ENCODE results near the gene KCNJ10.
A peak's percentile ranks its signal among the peaks of the same experiment; 100 is the strongest.

Gene KCNJ10

GRCh38 chr1:160070243-160071163 lies 543 bp upstream of the KCNJ10 start:
- TF ChIP-seq CTCF (conservative IDR thresholded peaks at IDR 0.05; ENCODE audit: control insufficient read depth, insufficient read depth, low read depth, low read length): no peak
- peak overlapping the region; percentile 53 for H3K4me3 ChIP-seq (ENCODE audit: control insufficient read depth, low read depth, low read length)
- peak; percentile 36 for DNase-seq (ENCODE audit: low read depth)

- TF ChIP-seq CTCF (conservative IDR thresholded peaks at IDR 0.05; ENCODE audit: control insufficient read depth, insufficient read depth, low read depth, low read length): no peak
- DNase-seq (ENCODE audit: low read depth): no peak
- H3K4me3 ChIP-seq (ENCODE audit: control insufficient read depth, low read depth, low read length): no peak overlapping the region
These were observed 1.7 kb downstream of the KCNJ10 start for GRCh38 chr1:160068225-160068624.

DNA sequence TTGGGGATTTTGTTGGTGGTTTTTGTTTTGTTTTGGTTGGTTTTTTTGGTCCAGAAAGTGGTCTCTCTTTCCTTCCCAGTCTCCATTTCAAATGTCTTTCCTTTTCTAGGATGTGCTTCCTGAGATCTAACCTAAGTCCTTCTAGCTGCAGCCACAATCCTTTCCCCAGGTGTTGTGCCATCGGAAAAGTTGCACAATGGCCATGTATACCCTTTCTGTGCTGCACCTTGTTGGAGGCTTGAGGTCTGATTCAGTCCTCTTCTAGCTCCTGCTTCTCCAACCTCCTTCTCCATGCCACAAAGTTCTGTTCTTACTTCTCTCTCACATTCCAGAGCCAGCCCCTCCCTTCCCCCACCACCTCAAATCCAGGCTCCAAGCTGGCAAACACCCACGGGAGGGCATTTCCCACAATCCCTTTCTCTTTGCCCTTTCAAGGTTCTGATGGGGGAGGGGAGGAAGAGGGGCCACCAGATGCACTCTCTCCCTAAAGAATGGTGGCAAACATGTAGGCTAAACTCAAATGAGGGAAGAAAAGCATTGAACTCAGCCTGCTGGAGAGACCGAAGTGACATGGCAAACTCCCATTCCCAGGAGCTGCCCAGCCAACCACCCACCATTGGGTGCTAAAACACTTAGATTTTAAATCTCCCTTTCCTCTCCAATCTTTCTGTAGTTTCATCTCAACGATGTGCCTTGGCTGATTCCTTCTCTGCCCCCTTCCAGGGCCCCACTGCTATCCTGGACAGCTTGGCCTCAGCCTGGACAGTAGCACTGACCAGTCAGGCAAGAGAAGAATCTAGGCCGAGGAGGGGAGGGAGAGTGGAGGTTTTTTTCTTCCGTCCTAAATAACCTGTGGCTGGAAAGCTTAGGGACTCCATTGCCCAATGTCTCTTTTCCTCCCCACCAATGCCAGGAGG lies 2.9 kb downstream of the KCNJ10 start:
- TF ChIP-seq CTCF (conservative IDR thresholded peaks at IDR 0.05; ENCODE audit: control insufficient read depth, insufficient read depth, low read depth, low read length): no peak

DNA sequence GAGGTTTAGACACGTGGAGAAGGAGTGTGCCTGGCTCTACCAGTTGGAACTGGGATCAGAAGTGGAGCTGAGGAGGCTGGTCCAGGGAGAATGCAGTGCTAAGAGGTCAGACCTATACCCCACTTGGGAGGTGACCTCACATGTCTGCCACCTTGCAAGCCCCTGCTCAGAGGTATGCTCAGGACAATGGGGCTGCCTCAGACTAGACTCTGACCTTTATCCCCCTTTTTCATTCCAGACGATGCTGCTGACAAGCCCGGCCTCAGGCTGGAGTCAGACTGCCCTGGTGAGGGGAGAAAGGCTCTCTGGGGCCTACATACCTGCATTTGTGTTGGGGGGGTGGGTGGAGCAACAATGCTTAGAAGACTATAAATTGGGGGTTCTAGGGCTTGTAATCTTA lies 5.2 kb downstream of the KCNJ10 start:
- TF ChIP-seq CTCF (conservative IDR thresholded peaks at IDR 0.05; ENCODE audit: control insufficient read depth, insufficient read depth, low read depth, low read length): no peak
- H3K4me3 ChIP-seq (ENCODE audit: control insufficient read depth, low read depth, low read length): no peak overlapping the region
- no peak for DNase-seq (ENCODE audit: low read depth)

More for the DNA sequence above, 2.9 kb downstream of the KCNJ10 start:
- no peak for DNase-seq (ENCODE audit: low read depth)
- no peak overlapping the region for H3K4me3 ChIP-seq (ENCODE audit: control insufficient read depth, low read depth, low read length)

GRCh38 chr1:160064164-160064563 lies 5.8 kb downstream of the KCNJ10 start:
- peak; percentile 55 for DNase-seq (ENCODE audit: low read depth)
- TF ChIP-seq CTCF (conservative IDR thresholded peaks at IDR 0.05; ENCODE audit: control insufficient read depth, insufficient read depth, low read depth, low read length): no peak
- H3K4me3 ChIP-seq (ENCODE audit: control insufficient read depth, low read depth, low read length): no peak overlapping the region

DNA sequence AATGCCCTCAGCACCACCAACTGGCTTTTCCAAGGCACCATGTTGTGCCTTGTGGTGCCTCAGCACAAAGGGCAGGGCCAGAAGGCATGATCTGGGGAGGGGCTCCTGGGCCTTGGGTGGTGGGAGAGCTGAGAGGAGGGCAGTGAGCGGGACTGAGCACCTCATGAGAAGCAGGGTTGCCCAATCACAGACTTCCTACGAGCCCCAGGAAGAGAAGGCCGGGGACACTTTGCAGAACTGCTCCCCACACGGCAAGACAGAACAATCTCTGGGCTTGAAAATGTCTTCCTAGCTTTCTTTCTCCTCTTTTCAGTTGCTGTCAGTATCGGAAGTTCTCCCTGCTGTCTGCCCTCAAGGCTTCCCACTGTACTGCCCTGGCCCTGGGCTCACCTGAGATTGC lies 6.8 kb downstream of the KCNJ10 start:
- no peak for DNase-seq (ENCODE audit: low read depth)
- H3K4me3 ChIP-seq (ENCODE audit: control insufficient read depth, low read depth, low read length): no peak overlapping the region
- no peak for TF ChIP-seq CTCF (conservative IDR thresholded peaks at IDR 0.05; ENCODE audit: control insufficient read depth, insufficient read depth, low read depth, low read length)

All from fibroblast of mammary gland (primary cell).